Esophagus muscularis mucosa (tissue), 4 donors: ENCODE data around the gene MLNR.

Experiments
- EP300 ChIP-seq: sonication (generic); formaldehyde crosslinking; IDR thresholded peaks from one replicate; pipeline ENCODE4 v1.6.1; 2017; ENCODE audit warnings: antibody characterized with exemption
- POLR2A ChIP-seq: fragments of 450-650 bp; IDR thresholded peaks from one replicate; pipeline ENCODE4 v1.6.1; 2017; ENCODE audit warnings: antibody characterized with exemption, moderate library complexity, mild to moderate bottlenecking, low read depth
- POLR2AphosphoS5 ChIP-seq, 2 donors: sonication (generic); formaldehyde crosslinking; IDR thresholded peaks; one replicate each; pipeline ENCODE4 v1.6.1; 2017; ENCODE audit warnings: antibody characterized with exemption in 2 of 2
- TF ChIP-seq, protein P1 (sequence below), 3 experiments: fragments of 200-600 bp in 2 of 3; fragments of 450-650 bp in 1 of 3; sonication (generic) in 2 of 3; IDR thresholded peaks; one replicate each; pipeline ENCODE4 v1.5.1; 2017 to 2019; ENCODE audit warnings: antibody characterized with exemption in 3 of 3, mild to moderate bottlenecking in 2 of 3, moderate library complexity in 1 of 3

DNA sequence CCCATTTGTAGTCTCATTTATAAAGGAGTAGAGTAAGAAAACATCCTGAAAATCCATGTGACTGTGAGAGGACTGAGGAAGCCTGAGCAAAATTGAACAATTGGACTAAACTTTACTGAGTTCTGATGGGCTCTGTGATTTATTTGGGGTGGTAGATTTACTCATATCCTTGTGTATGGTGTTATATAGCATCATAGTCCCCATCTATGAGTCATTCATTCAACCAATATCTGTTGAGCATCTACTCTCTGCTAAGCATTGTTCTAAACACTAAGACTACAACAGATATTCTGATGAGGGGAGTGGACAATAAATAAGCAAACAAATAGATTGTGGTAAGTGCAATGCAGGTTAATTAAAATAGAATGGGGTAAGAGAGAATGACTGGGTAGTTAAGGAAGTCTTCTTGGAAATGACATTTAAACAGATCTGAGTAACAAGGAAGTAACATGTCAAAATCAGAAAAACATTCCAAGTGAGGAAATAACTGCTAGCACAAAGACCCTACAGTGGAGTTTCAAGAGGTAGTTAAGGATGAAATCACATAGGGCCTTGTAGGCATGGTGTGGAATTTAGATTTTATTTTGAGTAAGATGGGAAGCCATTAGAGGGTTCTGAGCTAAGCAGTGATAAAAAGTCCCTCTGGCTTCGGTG is 36.3 kb upstream of the MLNR start:
- TF ChIP-seq POLR2AphosphoS5 (IDR thresholded peaks at IDR 0.05) (no peak), EP300 (no peak), POLR2A (no peak)
- TF ChIP-seq, protein P1, sequence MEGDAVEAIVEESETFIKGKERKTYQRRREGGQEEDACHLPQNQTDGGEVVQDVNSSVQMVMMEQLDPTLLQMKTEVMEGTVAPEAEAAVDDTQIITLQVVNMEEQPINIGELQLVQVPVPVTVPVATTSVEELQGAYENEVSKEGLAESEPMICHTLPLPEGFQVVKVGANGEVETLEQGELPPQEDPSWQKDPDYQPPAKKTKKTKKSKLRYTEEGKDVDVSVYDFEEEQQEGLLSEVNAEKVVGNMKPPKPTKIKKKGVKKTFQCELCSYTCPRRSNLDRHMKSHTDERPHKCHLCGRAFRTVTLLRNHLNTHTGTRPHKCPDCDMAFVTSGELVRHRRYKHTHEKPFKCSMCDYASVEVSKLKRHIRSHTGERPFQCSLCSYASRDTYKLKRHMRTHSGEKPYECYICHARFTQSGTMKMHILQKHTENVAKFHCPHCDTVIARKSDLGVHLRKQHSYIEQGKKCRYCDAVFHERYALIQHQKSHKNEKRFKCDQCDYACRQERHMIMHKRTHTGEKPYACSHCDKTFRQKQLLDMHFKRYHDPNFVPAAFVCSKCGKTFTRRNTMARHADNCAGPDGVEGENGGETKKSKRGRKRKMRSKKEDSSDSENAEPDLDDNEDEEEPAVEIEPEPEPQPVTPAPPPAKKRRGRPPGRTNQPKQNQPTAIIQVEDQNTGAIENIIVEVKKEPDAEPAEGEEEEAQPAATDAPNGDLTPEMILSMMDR (IDR thresholded peaks at IDR 0.05): no peak
